GM12878 (cell line): ENCODE results near the gene CRACDL.

Experiments
- JUND ChIP-seq: IDR thresholded peaks from 2 replicates; pipeline ENCODE4 v1.6.1; 2012; ENCODE audit warnings: low read depth, mild to moderate bottlenecking, low read length, improper control_type of control experiment, moderate library complexity
- MAX ChIP-seq: IDR thresholded peaks from 2 replicates; pipeline ENCODE4 v1.6.1; 2012; ENCODE audit warnings: low read depth, low read length, improper control_type of control experiment
- NRF1 ChIP-seq: conservative IDR thresholded peaks from 2 replicates; pipeline ENCODE4 v1.6.1; 2011; ENCODE audit warnings: mild to moderate bottlenecking, low read depth, low read length, improper control_type of control experiment
- SIN3A ChIP-seq: IDR thresholded peaks from 2 replicates; pipeline ENCODE4 v1.6.1; 2012; ENCODE audit warnings: low read depth, low read length, improper control_type of control experiment
- STAT1 ChIP-seq: fragments of 450-650 bp; conservative IDR thresholded peaks from 2 replicates; pipeline ENCODE4 v1.6.1; 2014; ENCODE audit warnings: antibody characterized with exemption, mild to moderate bottlenecking
- SUZ12 ChIP-seq: fragments of 200-600 bp; sonication (generic); IDR thresholded peaks from one replicate; pipeline ENCODE4 v1.6.1; 2018; ENCODE audit warnings: antibody characterized with exemption, mild to moderate bottlenecking; ENCODE audit not compliant: unreplicated experiment
- TF ChIP-seq, protein P1 (sequence below), 3 experiments: IDR thresholded peaks in 2 of 3; conservative IDR thresholded peaks in 1 of 3; 2 replicates each; pipeline ENCODE4 v1.5.1; 2011; ENCODE audit warnings: low read depth in 3 of 3, low read length in 3 of 3, mild to moderate bottlenecking in 3 of 3, control low read depth in 2 of 3, moderate library complexity in 2 of 3, inconsistent platforms in 1 of 3, mixed read lengths in 1 of 3; ENCODE audit not compliant: control insufficient read depth in 2 of 3, insufficient read depth in 1 of 3; ENCODE audit errors: extremely low read depth in 1 of 3
- TF ChIP-seq, protein P2 (sequence below): IDR thresholded peaks from 2 replicates; pipeline ENCODE4 v1.6.1; 2011; ENCODE audit warnings: low read depth, mild to moderate bottlenecking, low read length, moderate library complexity, borderline replicate concordance; ENCODE audit errors: extremely low read depth

DNA sequence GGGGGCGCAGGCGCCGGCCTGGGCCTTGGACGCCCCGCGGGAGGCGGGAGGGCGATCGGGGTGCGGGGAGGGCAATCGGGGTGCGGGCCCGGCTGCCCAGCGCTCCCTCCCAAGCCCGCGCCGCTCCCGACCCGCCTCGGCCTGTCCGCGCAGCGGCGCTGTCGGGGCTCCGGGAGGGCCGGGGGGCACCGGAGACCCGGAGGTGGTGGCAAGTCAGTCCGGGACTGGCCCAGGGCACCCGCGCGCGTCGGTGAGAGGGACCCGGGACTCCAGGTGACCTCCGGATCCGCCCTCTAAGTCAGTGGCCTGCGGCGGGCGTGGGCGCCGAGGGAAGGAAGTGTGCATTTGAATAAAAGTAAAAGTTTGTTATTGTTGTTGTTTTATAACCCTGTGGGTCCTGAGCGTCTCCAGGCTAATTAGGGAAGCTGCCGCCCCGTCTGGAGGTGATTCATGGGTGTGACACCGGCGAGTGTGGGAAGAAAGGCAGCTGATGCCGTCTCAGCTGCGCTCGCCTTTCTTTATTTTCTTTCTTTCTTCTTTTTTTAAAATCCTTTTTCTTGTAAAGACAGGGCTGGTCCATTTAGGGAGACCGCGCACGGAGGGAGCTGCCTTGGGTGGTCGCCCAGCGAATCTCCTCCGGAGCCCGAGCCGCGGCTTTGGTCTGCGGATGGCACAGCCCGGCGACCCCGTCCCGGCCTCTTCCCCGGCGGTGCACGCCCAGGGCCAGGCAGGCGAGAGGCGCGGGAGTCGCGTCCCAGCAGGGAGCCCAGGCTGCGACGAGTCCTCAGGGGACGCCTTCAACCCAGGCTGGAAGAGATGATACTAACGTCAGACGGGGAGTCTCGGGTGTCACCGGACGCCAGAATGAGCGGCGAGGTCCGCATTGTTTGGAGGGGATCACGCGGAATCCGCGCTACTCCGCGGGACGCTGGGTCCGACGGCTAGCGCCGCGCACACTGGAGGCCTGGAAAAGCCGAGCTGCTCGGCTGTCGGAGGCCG, 627 bp upstream of the CRACDL start:
- TF ChIP-seq, protein P1, sequence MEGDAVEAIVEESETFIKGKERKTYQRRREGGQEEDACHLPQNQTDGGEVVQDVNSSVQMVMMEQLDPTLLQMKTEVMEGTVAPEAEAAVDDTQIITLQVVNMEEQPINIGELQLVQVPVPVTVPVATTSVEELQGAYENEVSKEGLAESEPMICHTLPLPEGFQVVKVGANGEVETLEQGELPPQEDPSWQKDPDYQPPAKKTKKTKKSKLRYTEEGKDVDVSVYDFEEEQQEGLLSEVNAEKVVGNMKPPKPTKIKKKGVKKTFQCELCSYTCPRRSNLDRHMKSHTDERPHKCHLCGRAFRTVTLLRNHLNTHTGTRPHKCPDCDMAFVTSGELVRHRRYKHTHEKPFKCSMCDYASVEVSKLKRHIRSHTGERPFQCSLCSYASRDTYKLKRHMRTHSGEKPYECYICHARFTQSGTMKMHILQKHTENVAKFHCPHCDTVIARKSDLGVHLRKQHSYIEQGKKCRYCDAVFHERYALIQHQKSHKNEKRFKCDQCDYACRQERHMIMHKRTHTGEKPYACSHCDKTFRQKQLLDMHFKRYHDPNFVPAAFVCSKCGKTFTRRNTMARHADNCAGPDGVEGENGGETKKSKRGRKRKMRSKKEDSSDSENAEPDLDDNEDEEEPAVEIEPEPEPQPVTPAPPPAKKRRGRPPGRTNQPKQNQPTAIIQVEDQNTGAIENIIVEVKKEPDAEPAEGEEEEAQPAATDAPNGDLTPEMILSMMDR (IDR thresholded peaks at IDR 0.05 in 2 of 3, conservative IDR thresholded peaks at IDR 0.05 in 1 of 3; ENCODE audit: control insufficient read depth in 2 of 3, extremely low read depth in 1 of 3, insufficient read depth in 1 of 3, low read depth in 3 of 3, low read length in 3 of 3), result no peak
- TF ChIP-seq JUND, result no peak
- TF ChIP-seq SIN3A, result no peak
- TF ChIP-seq SUZ12, result peak; percentile 55
- no peak for TF ChIP-seq NRF1
- no peak for TF ChIP-seq MAX
- TF ChIP-seq, protein P2, sequence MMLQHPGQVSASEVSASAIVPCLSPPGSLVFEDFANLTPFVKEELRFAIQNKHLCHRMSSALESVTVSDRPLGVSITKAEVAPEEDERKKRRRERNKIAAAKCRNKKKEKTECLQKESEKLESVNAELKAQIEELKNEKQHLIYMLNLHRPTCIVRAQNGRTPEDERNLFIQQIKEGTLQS, result no peak
- no peak for TF ChIP-seq STAT1
